ENCODE results near the gene CCDC51.

DNA sequence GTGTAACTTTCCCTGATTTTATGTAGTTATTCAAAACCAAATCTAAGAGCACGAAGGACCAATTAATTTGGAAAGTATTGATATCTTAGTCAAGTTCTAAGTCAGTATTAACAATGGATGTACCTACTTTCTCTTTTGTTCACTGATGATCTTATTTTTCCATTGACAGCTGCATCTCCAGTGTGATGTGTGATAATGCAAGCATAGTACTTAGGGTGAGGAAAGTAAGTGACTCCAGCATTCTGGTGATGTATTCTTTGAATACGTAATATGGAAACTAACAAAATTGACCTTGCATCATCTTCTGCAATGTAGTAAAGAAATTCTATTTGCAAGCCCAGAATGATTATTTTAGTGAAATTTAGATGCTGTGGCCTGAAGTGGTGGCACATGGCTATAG lies 45.5 kb downstream of the CCDC51 start:
- TF ChIP-seq, protein P1, sequence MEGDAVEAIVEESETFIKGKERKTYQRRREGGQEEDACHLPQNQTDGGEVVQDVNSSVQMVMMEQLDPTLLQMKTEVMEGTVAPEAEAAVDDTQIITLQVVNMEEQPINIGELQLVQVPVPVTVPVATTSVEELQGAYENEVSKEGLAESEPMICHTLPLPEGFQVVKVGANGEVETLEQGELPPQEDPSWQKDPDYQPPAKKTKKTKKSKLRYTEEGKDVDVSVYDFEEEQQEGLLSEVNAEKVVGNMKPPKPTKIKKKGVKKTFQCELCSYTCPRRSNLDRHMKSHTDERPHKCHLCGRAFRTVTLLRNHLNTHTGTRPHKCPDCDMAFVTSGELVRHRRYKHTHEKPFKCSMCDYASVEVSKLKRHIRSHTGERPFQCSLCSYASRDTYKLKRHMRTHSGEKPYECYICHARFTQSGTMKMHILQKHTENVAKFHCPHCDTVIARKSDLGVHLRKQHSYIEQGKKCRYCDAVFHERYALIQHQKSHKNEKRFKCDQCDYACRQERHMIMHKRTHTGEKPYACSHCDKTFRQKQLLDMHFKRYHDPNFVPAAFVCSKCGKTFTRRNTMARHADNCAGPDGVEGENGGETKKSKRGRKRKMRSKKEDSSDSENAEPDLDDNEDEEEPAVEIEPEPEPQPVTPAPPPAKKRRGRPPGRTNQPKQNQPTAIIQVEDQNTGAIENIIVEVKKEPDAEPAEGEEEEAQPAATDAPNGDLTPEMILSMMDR (IDR thresholded peaks at IDR 0.05) = no peak
- TF ChIP-seq ZFX (IDR thresholded peaks at IDR 0.05; ENCODE audit: borderline replicate concordance) = no peak

Data from 22Rv1 (cell line).